Mesendoderm (in vitro differentiated cells): ENCODE results near the gene DMD. TPM values are rescaled to one million over a fixed set of nuclear protein-coding genes. Genes with fewer than 3 reads are reported as not detected.

Experiments
- DNase-seq: peaks from one replicate; pipeline ENCODE4 v3.0.0; 2013
- H2AK5ac ChIP-seq: 2 replicates; pipeline ENCODE4 v1.6.1; 2013; ENCODE audit warnings: low read length, inconsistent platforms
- H2BK120ac ChIP-seq: 2 replicates; pipeline ENCODE4 v1.6.1; 2013; ENCODE audit warnings: low read depth, mild to moderate bottlenecking, low read length, moderate library complexity, mixed read lengths
- H2BK15ac ChIP-seq: replicated peaks from 2 replicates; pipeline ENCODE4 v1.6.1; 2013; ENCODE audit warnings: low read depth, mild to moderate bottlenecking, moderate library complexity
- H2BK5ac ChIP-seq: 2 replicates; pipeline ENCODE4 v1.6.1; 2013; ENCODE audit warnings: low read length, inconsistent platforms
- H3K18ac ChIP-seq: 2 replicates; pipeline ENCODE4 v1.6.1; 2013; ENCODE audit warnings: mild to moderate bottlenecking, low read length, mixed read lengths
- H3K23ac ChIP-seq: one replicate; pipeline ENCODE4 v1.6.1; 2013; ENCODE audit warnings: low read length
- H3K27ac ChIP-seq: 2 replicates; pipeline ENCODE4 v1.5.1; 2013; ENCODE audit warnings: low read depth, mild to moderate bottlenecking, inconsistent platforms, low read length, moderate library complexity
- H3K27me3 ChIP-seq: 2 replicates; pipeline ENCODE4 v1.6.1; 2013; ENCODE audit warnings: low read length, control low read depth, mild to moderate bottlenecking, inconsistent platforms; ENCODE audit not compliant: insufficient read depth, poor library complexity
- H3K36me3 ChIP-seq: 2 replicates; pipeline ENCODE4 v1.6.1; 2013; ENCODE audit warnings: low read length, inconsistent platforms; ENCODE audit not compliant: control insufficient read depth, insufficient read depth
- H3K4ac ChIP-seq: one replicate; pipeline ENCODE4 v1.6.1; 2013; ENCODE audit warnings: low read depth, mild to moderate bottlenecking, low read length, moderate library complexity
- H3K4me1 ChIP-seq: 2 replicates; pipeline ENCODE4 v1.6.1; 2013; ENCODE audit warnings: low read depth, low read length, inconsistent platforms; ENCODE audit not compliant: control insufficient read depth
- H3K4me2 ChIP-seq: 2 replicates; pipeline ENCODE4 v1.6.1; 2013; ENCODE audit warnings: low read length
- H3K4me3 ChIP-seq: 2 replicates; pipeline ENCODE4 v1.5.1; 2013; ENCODE audit warnings: mild to moderate bottlenecking, low read length
- H3K56ac ChIP-seq: one replicate; pipeline ENCODE4 v1.6.1; 2013; ENCODE audit warnings: low read length
- H3K79me1 ChIP-seq: 2 replicates; pipeline ENCODE4 v1.6.1; 2013; ENCODE audit warnings: low read length, inconsistent platforms
- H3K79me2 ChIP-seq: 2 replicates; pipeline ENCODE4 v1.6.1; 2013; ENCODE audit warnings: mild to moderate bottlenecking, low read length; ENCODE audit not compliant: control insufficient read depth, insufficient read depth
- H3K9ac ChIP-seq: 2 replicates; pipeline ENCODE4 v1.6.1; 2013; ENCODE audit warnings: low read length, inconsistent platforms
- H4K5ac ChIP-seq: one replicate; pipeline ENCODE4 v1.6.1; 2013; ENCODE audit warnings: low read length
- H4K8ac ChIP-seq: one replicate; pipeline ENCODE4 v1.6.1; 2013; ENCODE audit warnings: low read depth, mild to moderate bottlenecking, control low read depth, low read length, moderate library complexity
- WGBS: extraction: QIAGEN DNeasy Blood & Tissue Kit; methylation state at CpG from one replicate; pipeline ENCODE4 v1.1.7; 2013; ENCODE audit warnings: low lambda C conversion rate, missing lambda C conversion rate; ENCODE audit not compliant: insufficient coverage; ENCODE audit errors: extremely low coverage; 5-methylcytosine and 5-hydroxymethylcytosine counted together
- polyA plus RNA-seq, 2 experiments: library from polyadenylated mRNA; stranded (reverse); fragments of 200-250 nt; gene quantifications; one replicate each; pipeline ENCODE4 v1.2.3, GENCODE V29; 2013

The DMD gene
- 19.8 TPM for polyA plus RNA-seq (2013, experiment 1 of 2)
- 17.8 TPM for polyA plus RNA-seq (2013, experiment 2 of 2)

GRCh38 chrX:33211356-33212260, at the start of gene DMD:
DMD (minus strand) TSS chrX:33211549; CDS start chrX:33211312, 237 bp downstream.
- Histone ChIP-seq H3K23ac (no peak within 1 kb of the TSS), H3K4me2 (no peak within 1 kb of the TSS), H3K18ac (no peak within 1 kb of the TSS), H2BK5ac (no peak within 1 kb of the TSS), H2AK5ac (no peak within 1 kb of the TSS), H4K8ac (no peak within 1 kb of the TSS), H2BK15ac (no peak within 1 kb of the TSS), H3K79me1 (no peaks in the 10 kb centered on the region), H3K4ac (no peak within 1 kb of the TSS), H3K36me3 (no peaks in the 10 kb centered on the region), H2BK120ac (no peak within 1 kb of the TSS), H3K4me3 (no peak within 1 kb of the TSS), H3K9ac (no peak within 1 kb of the TSS), H3K27me3 (no peaks in the 10 kb centered on the region), H3K79me2 (no peaks in the 10 kb centered on the region), H3K56ac (no peak within 1 kb of the TSS), H3K4me1 (no peaks in the 10 kb centered on the region), H4K5ac (no peak within 1 kb of the TSS), H3K27ac (no peak within 1 kb of the TSS)
- peak; percentile 55 for DNase-seq
- WGBS: 100% methylated on average over 1 of the region's 6 CpGs

- H3K23ac ChIP-seq: no peak overlapping the region
- WGBS: no CpG with 5 or more reads among the region's 1 CpG
- H3K18ac ChIP-seq: no peak overlapping the region
- no peak overlapping the region for H3K56ac ChIP-seq
- H3K4me1 ChIP-seq: no peaks in the 10 kb centered on the region
- no peak overlapping the region for H2BK5ac ChIP-seq
- H3K9ac ChIP-seq: no peak overlapping the region
- no peaks in the 10 kb centered on the region for H3K27me3 ChIP-seq
- no peaks in the 10 kb centered on the region for H3K79me1 ChIP-seq
- no peak overlapping the region for H3K27ac ChIP-seq
- H4K8ac ChIP-seq: no peak overlapping the region
- no peaks in the 10 kb centered on the region for H3K79me2 ChIP-seq
- H3K4me2 ChIP-seq: no peak overlapping the region
- H2AK5ac ChIP-seq: no peak overlapping the region
- H4K5ac ChIP-seq: no peak overlapping the region
- no peaks in the 10 kb centered on the region for H3K36me3 ChIP-seq
- no peak overlapping the region for H2BK120ac ChIP-seq
- DNase-seq: peak; percentile 69
- no peak overlapping the region for H3K4me3 ChIP-seq
- H2BK15ac ChIP-seq: no peak overlapping the region
- H3K4ac ChIP-seq: no peak overlapping the region
Measured at GRCh38 chrX:33252306-33252825, 41.0 kb upstream of the DMD start.

- H4K8ac ChIP-seq: no peak overlapping the region
- H3K4me1 ChIP-seq: no peaks in the 10 kb centered on the region
- no peak overlapping the region for H2BK15ac ChIP-seq
- H3K79me1 ChIP-seq: no peaks in the 10 kb centered on the region
- no peak overlapping the region for H3K4me2 ChIP-seq
- H3K27me3 ChIP-seq: no peaks in the 10 kb centered on the region
- no peak overlapping the region for H3K4ac ChIP-seq
- no peak overlapping the region for H3K4me3 ChIP-seq
- H3K27ac ChIP-seq: no peak overlapping the region
- no peak overlapping the region for H3K18ac ChIP-seq
- no CpG with 5 or more reads among the region's 4 CpGs for WGBS
- H3K36me3 ChIP-seq: no peaks in the 10 kb centered on the region
- H3K9ac ChIP-seq: no peak overlapping the region
- H2BK120ac ChIP-seq: no peak overlapping the region
- H2BK5ac ChIP-seq: no peak overlapping the region
- no peaks in the 10 kb centered on the region for H3K79me2 ChIP-seq
- DNase-seq: no peak
- no peak overlapping the region for H3K56ac ChIP-seq
- no peak overlapping the region for H4K5ac ChIP-seq
- H3K23ac ChIP-seq: no peak overlapping the region
- H2AK5ac ChIP-seq: no peak overlapping the region
Measured at GRCh38 chrX:33218819-33219218, 7.5 kb upstream of the DMD start.

- H2AK5ac ChIP-seq: no peak overlapping the region
- no peaks in the 10 kb centered on the region for H3K27me3 ChIP-seq
- no peak overlapping the region for H2BK5ac ChIP-seq
- H3K18ac ChIP-seq: no peak overlapping the region
- H3K36me3 ChIP-seq: no peaks in the 10 kb centered on the region
- H3K4ac ChIP-seq: no peak overlapping the region
- no peak overlapping the region for H4K5ac ChIP-seq
- no peaks in the 10 kb centered on the region for H3K79me2 ChIP-seq
- no CpG with 5 or more reads among the region's 2 CpGs for WGBS
- H3K4me2 ChIP-seq: no peak overlapping the region
- no peaks in the 10 kb centered on the region for H3K79me1 ChIP-seq
- no peak overlapping the region for H3K56ac ChIP-seq
- H3K27ac ChIP-seq: no peak overlapping the region
- no peaks in the 10 kb centered on the region for H3K4me1 ChIP-seq
- H4K8ac ChIP-seq: no peak overlapping the region
- H2BK120ac ChIP-seq: no peak overlapping the region
- H3K23ac ChIP-seq: no peak overlapping the region
- H3K4me3 ChIP-seq: no peak overlapping the region
- no peak for DNase-seq
- H2BK15ac ChIP-seq: no peak overlapping the region
- no peak overlapping the region for H3K9ac ChIP-seq
Measured at GRCh38 chrX:33210156-33210555, 1.2 kb downstream of the DMD start.

GRCh38 chrX:33207056-33207455, 4.3 kb downstream of the DMD start:
- no CpG with 5 or more reads among the region's 1 CpG for WGBS
- H3K23ac ChIP-seq: no peak overlapping the region

More at GRCh38 chrX:33207056-33207455, 4.3 kb downstream of the DMD start:
- H4K5ac ChIP-seq: no peak overlapping the region
- no peak overlapping the region for H3K9ac ChIP-seq
- H3K79me2 ChIP-seq: no peaks in the 10 kb centered on the region
- no peak overlapping the region for H4K8ac ChIP-seq
- no peak overlapping the region for H2BK120ac ChIP-seq
- no peak for DNase-seq
- H3K4ac ChIP-seq: no peak overlapping the region
- H2BK5ac ChIP-seq: no peak overlapping the region
- H3K56ac ChIP-seq: no peak overlapping the region
- H2BK15ac ChIP-seq: no peak overlapping the region
- no peaks in the 10 kb centered on the region for H3K4me1 ChIP-seq
- no peaks in the 10 kb centered on the region for H3K79me1 ChIP-seq
- H3K4me2 ChIP-seq: no peak overlapping the region
- no peak overlapping the region for H2AK5ac ChIP-seq
- no peaks in the 10 kb centered on the region for H3K27me3 ChIP-seq
- no peak overlapping the region for H3K27ac ChIP-seq
- no peak overlapping the region for H3K4me3 ChIP-seq
- no peak overlapping the region for H3K18ac ChIP-seq
- H3K36me3 ChIP-seq: no peaks in the 10 kb centered on the region
